ENCODE results near the gene KLK11.

The KLK11 gene

DNA sequence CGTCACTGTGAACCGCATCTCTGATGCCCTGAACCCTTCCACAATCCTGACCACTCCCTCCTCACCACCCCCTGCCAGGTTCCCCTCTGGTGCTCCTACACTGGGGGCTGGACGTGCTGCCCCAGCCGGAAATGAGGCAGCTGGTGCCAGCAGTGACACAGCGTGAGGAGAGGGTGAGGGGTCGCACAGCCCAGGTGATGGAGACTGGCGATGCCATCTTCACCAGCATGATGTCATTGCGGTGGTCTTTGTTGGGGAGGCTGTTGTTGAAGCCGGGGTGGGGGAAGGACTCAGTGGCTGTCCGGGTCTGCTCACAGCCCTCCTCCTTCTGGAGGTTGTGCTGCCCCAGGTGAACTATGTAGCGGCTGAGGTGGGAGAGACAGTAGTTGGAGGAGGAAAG, 2.5 kb downstream of the KLK11 start:
- no peak for DNase-seq
- no peak overlapping the region for H2AFZ ChIP-seq (ENCODE audit: low read length)
- H3K9me3 ChIP-seq (replicated peaks; ENCODE audit: insufficient read depth, low read length), result no peaks in the 10 kb centered on the region
- no peak overlapping the region for H3K4me2 ChIP-seq (ENCODE audit: low read depth, low read length)
- H3K79me2 ChIP-seq (ENCODE audit: low read length), result no peaks in the 10 kb centered on the region
- peaks cover 14% of the 10 kb centered on the region for H3K27me3 ChIP-seq (replicated peaks; ENCODE audit: insufficient read depth, low read length)
- no peaks in the 10 kb centered on the region for H3K9me2 ChIP-seq (replicated peaks; ENCODE audit: insufficient read depth, low read length)
- H3F3A ChIP-seq (ENCODE audit: insufficient read depth, low read length), result no peaks in the 10 kb centered on the region
- no peak overlapping the region for H3K9ac ChIP-seq (ENCODE audit: low read length)
- TF ChIP-seq, protein P1, sequence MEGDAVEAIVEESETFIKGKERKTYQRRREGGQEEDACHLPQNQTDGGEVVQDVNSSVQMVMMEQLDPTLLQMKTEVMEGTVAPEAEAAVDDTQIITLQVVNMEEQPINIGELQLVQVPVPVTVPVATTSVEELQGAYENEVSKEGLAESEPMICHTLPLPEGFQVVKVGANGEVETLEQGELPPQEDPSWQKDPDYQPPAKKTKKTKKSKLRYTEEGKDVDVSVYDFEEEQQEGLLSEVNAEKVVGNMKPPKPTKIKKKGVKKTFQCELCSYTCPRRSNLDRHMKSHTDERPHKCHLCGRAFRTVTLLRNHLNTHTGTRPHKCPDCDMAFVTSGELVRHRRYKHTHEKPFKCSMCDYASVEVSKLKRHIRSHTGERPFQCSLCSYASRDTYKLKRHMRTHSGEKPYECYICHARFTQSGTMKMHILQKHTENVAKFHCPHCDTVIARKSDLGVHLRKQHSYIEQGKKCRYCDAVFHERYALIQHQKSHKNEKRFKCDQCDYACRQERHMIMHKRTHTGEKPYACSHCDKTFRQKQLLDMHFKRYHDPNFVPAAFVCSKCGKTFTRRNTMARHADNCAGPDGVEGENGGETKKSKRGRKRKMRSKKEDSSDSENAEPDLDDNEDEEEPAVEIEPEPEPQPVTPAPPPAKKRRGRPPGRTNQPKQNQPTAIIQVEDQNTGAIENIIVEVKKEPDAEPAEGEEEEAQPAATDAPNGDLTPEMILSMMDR (IDR thresholded peaks at IDR 0.05; ENCODE audit: low read length), result no peak
- TF ChIP-seq EZH2phosphoT487 (IDR thresholded peaks at IDR 0.05; ENCODE audit: low read length) (no peak), EZH2 (optimal IDR thresholded peaks at IDR 0.05; ENCODE audit: low read depth, low read length) (no peak)
- H4K20me1 ChIP-seq (ENCODE audit: insufficient read depth, low read length), result no peaks in the 10 kb centered on the region
- H3K36me3 ChIP-seq (replicated peaks; ENCODE audit: insufficient read depth, low read length), result no peaks in the 10 kb centered on the region
- H3K4me1 ChIP-seq (ENCODE audit: low read length), result no peaks in the 10 kb centered on the region
- H3K4me3 ChIP-seq (ENCODE audit: low read length), result no peak overlapping the region
- H3K27ac ChIP-seq (ENCODE audit: low read length), result no peak overlapping the region

DNA sequence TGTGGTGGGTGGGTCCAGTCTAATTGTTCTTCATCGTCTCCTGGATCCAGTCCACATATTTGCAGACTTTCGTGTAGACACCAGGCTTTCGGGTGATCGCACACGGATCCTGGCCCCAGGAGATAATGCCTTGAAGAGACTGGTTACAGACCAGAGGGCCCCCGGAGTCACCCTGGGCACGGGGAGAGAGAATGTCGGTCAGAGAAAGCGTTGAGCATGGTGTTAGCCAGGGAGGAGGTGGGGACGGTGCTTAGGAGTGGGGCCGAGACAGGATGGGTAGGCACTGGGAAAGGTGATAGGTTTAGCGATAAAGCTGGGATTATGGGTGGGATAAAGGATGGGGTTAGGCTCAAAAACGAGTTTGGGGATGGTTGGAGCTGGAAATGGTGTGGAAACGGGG, 3.9 kb downstream of the KLK11 start:
- no peak overlapping the region for H3K9ac ChIP-seq (ENCODE audit: low read length)
- H3K9me3 ChIP-seq (replicated peaks; ENCODE audit: insufficient read depth, low read length), result no peaks in the 10 kb centered on the region
- no peaks in the 10 kb centered on the region for H4K20me1 ChIP-seq (ENCODE audit: insufficient read depth, low read length)
- H3K79me2 ChIP-seq (ENCODE audit: low read length), result no peaks in the 10 kb centered on the region
- H2AFZ ChIP-seq (ENCODE audit: low read length), result no peak overlapping the region
- no peaks in the 10 kb centered on the region for H3K36me3 ChIP-seq (replicated peaks; ENCODE audit: insufficient read depth, low read length)
- H3K4me3 ChIP-seq (ENCODE audit: low read length), result no peak overlapping the region
- no peaks in the 10 kb centered on the region for H3F3A ChIP-seq (ENCODE audit: insufficient read depth, low read length)
- no peak for DNase-seq
- TF ChIP-seq, protein P1 (IDR thresholded peaks at IDR 0.05; ENCODE audit: low read length), result no peak
- no peak for TF ChIP-seq EZH2 (optimal IDR thresholded peaks at IDR 0.05; ENCODE audit: low read depth, low read length)
- no peak for TF ChIP-seq EZH2phosphoT487 (IDR thresholded peaks at IDR 0.05; ENCODE audit: low read length)
- H3K27me3 ChIP-seq (replicated peaks; ENCODE audit: insufficient read depth, low read length), result peaks cover 14% of the 10 kb centered on the region
- no peak overlapping the region for H3K4me2 ChIP-seq (ENCODE audit: low read depth, low read length)
- no peak overlapping the region for H3K27ac ChIP-seq (ENCODE audit: low read length)
- no peaks in the 10 kb centered on the region for H3K9me2 ChIP-seq (replicated peaks; ENCODE audit: insufficient read depth, low read length)
- H3K4me1 ChIP-seq (ENCODE audit: low read length), result no peaks in the 10 kb centered on the region

- Histone ChIP-seq H3K79me2 (ENCODE audit: low read length) (no peaks in the 10 kb centered on the region), H3K4me1 (ENCODE audit: low read length) (no peaks in the 10 kb centered on the region), H3K27ac (ENCODE audit: low read length) (no peak overlapping the region), H3F3A (ENCODE audit: insufficient read depth, low read length) (no peaks in the 10 kb centered on the region), H3K4me3 (ENCODE audit: low read length) (no peak overlapping the region), H3K9me2 (replicated peaks; ENCODE audit: insufficient read depth, low read length) (no peaks in the 10 kb centered on the region), H3K4me2 (ENCODE audit: low read depth, low read length) (no peak overlapping the region), H4K20me1 (ENCODE audit: insufficient read depth, low read length) (no peaks in the 10 kb centered on the region), H3K27me3 (replicated peaks; ENCODE audit: insufficient read depth, low read length) (peaks cover 9% of the 10 kb centered on the region), H3K36me3 (replicated peaks; ENCODE audit: insufficient read depth, low read length) (no peaks in the 10 kb centered on the region), H2AFZ (ENCODE audit: low read length) (no peak overlapping the region), H3K9ac (ENCODE audit: low read length) (no peak overlapping the region), H3K9me3 (replicated peaks; ENCODE audit: insufficient read depth, low read length) (no peaks in the 10 kb centered on the region)
- TF ChIP-seq EZH2phosphoT487 (IDR thresholded peaks at IDR 0.05; ENCODE audit: low read length), result no peak
- TF ChIP-seq, protein P1 (IDR thresholded peaks at IDR 0.05; ENCODE audit: low read length), result peak; percentile 55
- DNase-seq, result peak; percentile 17
Measured at GRCh38 chr19:51020988-51021651, 5.3 kb downstream of the KLK11 start.

Measured in MM.1S (cell line).